B cell (primary cell): Measurements from ENCODE around the gene FUCA2.

Experiments used
- CTCF ChIP-seq: fragments of 200-600 bp; IDR thresholded peaks from one replicate; pipeline ENCODE4 v1.8.0; 2022; ENCODE audit warnings: antibody characterized with exemption, mild to moderate bottlenecking
- EZH2 ChIP-seq: IDR thresholded peaks from 2 replicates; pipeline ENCODE4 v1.6.1; 2012; ENCODE audit warnings: borderline replicate concordance, low read depth, mild to moderate bottlenecking, moderate library complexity, low read length; ENCODE audit not compliant: insufficient read depth, poor library complexity, severe bottlenecking

GRCh38 chr6:143471822-143472221 lies 39.7 kb downstream of the FUCA2 start:
- TF ChIP-seq EZH2 = no peak
- no peak for TF ChIP-seq CTCF
